HCT116 (cell line): Measurements from ENCODE around the gene ASMTL.

Experiments
- POLR2A ChIP-seq: IDR thresholded peaks from 2 replicates; pipeline ENCODE4 v1.7.0; 2011; ENCODE audit warnings: borderline replicate concordance; ENCODE audit not compliant: insufficient read depth, insufficient read length; ENCODE audit errors: extremely low read depth
- TF ChIP-seq, protein P1 (sequence below), 3 experiments: fragments of 200-600 bp in 1 of 3; sonication (generic) in 1 of 3; IDR thresholded peaks in 2 of 3; conservative IDR thresholded peaks in 1 of 3; 2 replicates each; pipeline ENCODE4 v1.5.1; 2012 to 2017; ENCODE audit warnings: low read depth in 2 of 3, low read length in 2 of 3, antibody characterized with exemption in 1 of 3, borderline replicate concordance in 1 of 3, control low read depth in 1 of 3, mild to moderate bottlenecking in 1 of 3, mixed read lengths in 1 of 3, mixed run types in 1 of 3, moderate library complexity in 1 of 3; ENCODE audit not compliant: insufficient read depth in 1 of 3

DNA sequence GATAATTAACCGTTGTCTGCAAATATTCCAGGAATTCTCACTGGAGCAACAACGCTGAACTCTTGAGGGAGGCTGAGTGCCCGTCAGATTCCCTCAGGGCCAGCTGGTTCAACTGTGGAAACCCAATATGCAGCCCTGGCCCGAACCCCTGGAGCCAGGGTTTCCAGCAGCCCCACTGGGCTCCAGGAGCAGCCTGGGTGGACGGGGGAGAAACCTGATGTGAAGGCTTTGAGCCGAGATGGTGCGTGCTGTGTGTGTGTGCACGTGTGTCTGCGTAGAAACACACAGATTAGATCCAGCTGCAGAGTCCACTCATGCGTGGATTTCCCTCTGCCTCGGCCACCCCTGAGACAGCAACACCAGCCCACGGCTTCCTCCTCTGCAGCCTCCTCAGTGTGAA, 41.4 kb downstream of the ASMTL start:
- TF ChIP-seq, protein P1, sequence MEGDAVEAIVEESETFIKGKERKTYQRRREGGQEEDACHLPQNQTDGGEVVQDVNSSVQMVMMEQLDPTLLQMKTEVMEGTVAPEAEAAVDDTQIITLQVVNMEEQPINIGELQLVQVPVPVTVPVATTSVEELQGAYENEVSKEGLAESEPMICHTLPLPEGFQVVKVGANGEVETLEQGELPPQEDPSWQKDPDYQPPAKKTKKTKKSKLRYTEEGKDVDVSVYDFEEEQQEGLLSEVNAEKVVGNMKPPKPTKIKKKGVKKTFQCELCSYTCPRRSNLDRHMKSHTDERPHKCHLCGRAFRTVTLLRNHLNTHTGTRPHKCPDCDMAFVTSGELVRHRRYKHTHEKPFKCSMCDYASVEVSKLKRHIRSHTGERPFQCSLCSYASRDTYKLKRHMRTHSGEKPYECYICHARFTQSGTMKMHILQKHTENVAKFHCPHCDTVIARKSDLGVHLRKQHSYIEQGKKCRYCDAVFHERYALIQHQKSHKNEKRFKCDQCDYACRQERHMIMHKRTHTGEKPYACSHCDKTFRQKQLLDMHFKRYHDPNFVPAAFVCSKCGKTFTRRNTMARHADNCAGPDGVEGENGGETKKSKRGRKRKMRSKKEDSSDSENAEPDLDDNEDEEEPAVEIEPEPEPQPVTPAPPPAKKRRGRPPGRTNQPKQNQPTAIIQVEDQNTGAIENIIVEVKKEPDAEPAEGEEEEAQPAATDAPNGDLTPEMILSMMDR (IDR thresholded peaks at IDR 0.05 in 2 of 3, conservative IDR thresholded peaks at IDR 0.05 in 1 of 3; ENCODE audit: borderline replicate concordance in 1 of 3, insufficient read depth in 1 of 3, low read depth in 2 of 3, low read length in 2 of 3), result no peak
- TF ChIP-seq POLR2A, result no peak
